ENCODE results near the gene HAUS3.

Gene HAUS3

DNA sequence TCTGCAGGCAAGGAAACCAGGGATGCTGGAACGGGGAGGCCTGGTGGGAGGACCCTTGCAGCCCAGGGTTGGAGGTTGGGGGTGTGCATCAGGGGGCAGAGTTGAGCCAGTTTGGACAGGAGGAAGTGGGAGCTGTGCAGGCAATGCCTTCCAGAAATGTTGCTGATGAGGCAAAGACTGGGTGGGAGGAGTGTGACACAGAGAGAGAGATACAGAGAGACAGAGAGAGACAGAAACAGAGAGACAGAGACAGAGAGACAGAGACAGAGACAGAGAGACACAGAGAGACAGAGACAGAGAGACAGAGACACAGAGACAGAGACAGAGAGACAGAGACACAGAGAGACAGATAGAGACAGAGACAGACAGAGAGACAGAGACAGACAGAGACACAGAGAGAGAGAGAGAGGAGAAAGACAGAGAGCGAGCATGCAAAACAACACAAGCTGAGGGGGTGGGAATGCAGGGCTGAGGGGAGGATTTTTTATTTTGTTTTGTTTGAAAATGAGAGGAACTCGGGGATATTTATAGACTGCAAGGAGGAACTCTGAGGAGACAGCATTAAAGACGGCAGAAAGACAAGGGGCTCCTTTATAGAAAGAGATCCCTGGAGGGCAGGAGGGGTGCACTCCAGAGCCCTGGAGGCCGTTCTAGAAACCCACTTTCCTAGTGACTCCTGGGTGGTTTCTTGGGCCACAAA lies 1.9 kb upstream of the HAUS3 start:
- Histone ChIP-seq H4K91ac (ENCODE audit: low read depth, low read length, poor library complexity) (no peak overlapping the region), H3K4me3 (ENCODE audit: low read length in 2 of 2) (no peak overlapping the region), H3K9ac (ENCODE audit: low read depth, low read length, poor library complexity) (no peak overlapping the region), H2BK5ac (ENCODE audit: low read length) (no peak overlapping the region), H3K4me2 (ENCODE audit: insufficient read depth, low read length, poor library complexity, severe bottlenecking) (no peak overlapping the region), H2BK15ac (ENCODE audit: low read length) (no peak overlapping the region), H3K36me3 (replicated peaks in 1 of 2; ENCODE audit: control insufficient read depth in 2 of 2, insufficient read depth in 2 of 2, low read length in 2 of 2) (peaks cover 4 to 14% of the 10 kb centered on the region in 2 donors), H2BK12ac (ENCODE audit: low read length) (no peak overlapping the region), H4K8ac (ENCODE audit: low read depth, low read length) (no peak overlapping the region), H3K18ac (ENCODE audit: low read length) (no peak overlapping the region), H2BK120ac (ENCODE audit: low read depth, low read length) (no peak overlapping the region), H2AK5ac (ENCODE audit: low read depth, low read length) (no peak overlapping the region), H3K27ac (replicated peaks; ENCODE audit: low read length) (no peak overlapping the region), H3K79me1 (ENCODE audit: low read depth, low read length) (peaks cover 4% of the 10 kb centered on the region), H3K9me3 (replicated peaks in 1 of 2; ENCODE audit: control insufficient read depth in 2 of 2, insufficient read depth in 1 of 2, low read depth in 1 of 2, low read length in 2 of 2) (peaks cover 0 to 3% of the 10 kb centered on the region in 2 donors), H3K4me1 (ENCODE audit: control insufficient read depth in 2 of 2, insufficient read depth in 1 of 2, low read depth in 1 of 2, low read length in 2 of 2) (peaks cover 1 to 19% of the 10 kb centered on the region in 2 donors), H2AFZ (ENCODE audit: low read length) (no peak overlapping the region), H3K14ac (ENCODE audit: low read length) (no peak overlapping the region), H3K27me3 (ENCODE audit: control insufficient read depth in 3 of 3, insufficient read depth in 3 of 3, low read depth in 1 of 3, low read length in 3 of 3) (no peaks in the 10 kb centered on the region), H3K4ac (ENCODE audit: low read length) (no peak overlapping the region), H3K23ac (ENCODE audit: low read depth, low read length, poor library complexity) (no peak overlapping the region)
- DNase-seq (ENCODE audit: low spot score): no peak
- 100% methylated on average over 1 of the region's 5 CpGs; no CpG with 5 or more reads in 1 of the 2 donors for WGBS, 2 donors (ENCODE audit: extremely low coverage in 2 of 2, insufficient read length in 2 of 2, insufficient replicate concordance in 1 of 2)

DNA sequence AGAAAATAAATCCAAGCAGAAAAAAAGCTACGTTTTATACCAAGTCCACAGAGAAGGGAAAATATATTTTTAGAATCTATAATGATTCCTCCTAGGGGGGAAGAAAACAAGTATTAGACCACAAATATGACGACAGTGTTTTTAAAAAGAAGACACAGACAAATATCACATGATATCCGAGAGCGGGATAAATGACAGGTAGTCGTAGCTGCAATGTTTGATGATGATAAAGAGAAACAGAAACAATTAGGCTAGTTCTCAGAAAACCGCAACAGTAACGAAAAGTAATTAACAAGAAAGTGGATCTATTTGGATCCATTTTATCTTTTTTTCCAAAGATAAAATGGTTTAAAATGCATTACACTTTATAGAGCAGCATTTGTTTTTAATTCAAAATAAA lies 918 bp downstream of the HAUS3 start:
- Histone ChIP-seq H3K14ac (ENCODE audit: low read length) (no peak overlapping the region), H3K27ac (replicated peaks; ENCODE audit: low read length) (no peak overlapping the region), H2AFZ (ENCODE audit: low read length) (peak overlapping the region; percentile 95), H3K79me1 (ENCODE audit: low read depth, low read length) (peaks cover 4% of the 10 kb centered on the region), H3K4me3 (ENCODE audit: low read length in 2 of 2) (peak overlapping the region; percentile 88 to 98), H3K36me3 (replicated peaks in 1 of 2; ENCODE audit: control insufficient read depth in 2 of 2, insufficient read depth in 2 of 2, low read length in 2 of 2) (peaks cover 2 to 41% of the 10 kb centered on the region in 2 donors), H4K91ac (ENCODE audit: low read depth, low read length, poor library complexity) (no peak overlapping the region), H2BK5ac (ENCODE audit: low read length) (no peak overlapping the region), H3K23ac (ENCODE audit: low read depth, low read length, poor library complexity) (no peak overlapping the region), H3K4ac (ENCODE audit: low read length) (no peak overlapping the region), H4K8ac (ENCODE audit: low read depth, low read length) (no peak overlapping the region), H2AK5ac (ENCODE audit: low read depth, low read length) (no peak overlapping the region), H3K18ac (ENCODE audit: low read length) (no peak overlapping the region), H2BK15ac (ENCODE audit: low read length) (no peak overlapping the region), H3K9ac (ENCODE audit: low read depth, low read length, poor library complexity) (no peak overlapping the region), H2BK120ac (ENCODE audit: low read depth, low read length) (no peak overlapping the region), H2BK12ac (ENCODE audit: low read length) (no peak overlapping the region), H3K9me3 (replicated peaks in 1 of 2; ENCODE audit: control insufficient read depth in 2 of 2, insufficient read depth in 1 of 2, low read depth in 1 of 2, low read length in 2 of 2) (peaks cover 0 to 3% of the 10 kb centered on the region in 2 donors), H3K4me2 (ENCODE audit: insufficient read depth, low read length, poor library complexity, severe bottlenecking) (peak overlapping the region; percentile 85), H3K4me1 (ENCODE audit: control insufficient read depth in 2 of 2, insufficient read depth in 1 of 2, low read depth in 1 of 2, low read length in 2 of 2) (peaks cover 1 to 19% of the 10 kb centered on the region in 2 donors), H3K27me3 (ENCODE audit: control insufficient read depth in 3 of 3, insufficient read depth in 3 of 3, low read depth in 1 of 3, low read length in 3 of 3) (no peaks in the 10 kb centered on the region)
- DNase-seq (ENCODE audit: low spot score): no peak
- WGBS, 2 donors (ENCODE audit: extremely low coverage in 2 of 2, insufficient read length in 2 of 2, insufficient replicate concordance in 1 of 2): no CpG with 5 or more reads among the region's 7 CpGs

DNA sequence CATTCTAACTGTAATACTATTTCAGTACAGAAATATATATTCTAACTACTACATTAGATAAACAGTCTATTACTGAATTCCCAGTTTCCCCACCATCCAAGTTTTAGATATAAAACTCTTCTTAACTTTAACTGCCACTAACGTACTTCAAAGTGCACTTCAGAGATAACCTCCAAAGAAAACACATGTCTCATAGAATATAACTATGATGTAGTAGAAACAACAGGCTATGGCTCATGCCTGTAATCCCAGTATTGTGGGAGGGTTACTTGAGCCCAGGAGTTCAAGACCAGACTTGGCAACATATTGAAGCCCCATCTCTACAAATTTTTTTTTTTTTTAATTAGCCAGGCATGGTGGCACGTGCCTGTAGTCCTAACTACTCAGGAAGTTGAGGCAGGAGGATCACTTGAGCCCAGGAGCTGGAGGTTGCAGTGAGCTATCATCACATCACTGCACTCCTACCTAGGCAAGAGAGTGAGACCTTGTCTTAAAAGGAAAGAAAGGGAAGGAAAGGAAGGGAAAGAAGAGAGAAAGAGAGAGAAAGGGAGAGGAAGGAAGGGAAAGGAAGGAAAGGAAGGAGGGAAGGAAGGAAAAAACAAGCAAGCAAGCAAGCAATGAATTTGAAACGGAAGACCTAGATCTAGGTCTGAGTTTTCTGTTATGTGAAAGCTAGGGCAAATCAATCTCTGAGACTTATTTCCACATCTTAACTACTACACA lies 4.8 kb downstream of the HAUS3 start:
- Histone ChIP-seq H2BK120ac (ENCODE audit: low read depth, low read length) (no peak overlapping the region), H2AFZ (ENCODE audit: low read length) (no peak overlapping the region), H3K4ac (ENCODE audit: low read length) (no peak overlapping the region), H3K4me1 (ENCODE audit: control insufficient read depth in 2 of 2, insufficient read depth in 1 of 2, low read depth in 1 of 2, low read length in 2 of 2) (peaks cover 1 to 15% of the 10 kb centered on the region in 2 donors), H3K9ac (ENCODE audit: low read depth, low read length, poor library complexity) (no peak overlapping the region), H3K4me2 (ENCODE audit: insufficient read depth, low read length, poor library complexity, severe bottlenecking) (no peak overlapping the region), H3K23ac (ENCODE audit: low read depth, low read length, poor library complexity) (no peak overlapping the region), H2BK5ac (ENCODE audit: low read length) (no peak overlapping the region), H2AK5ac (ENCODE audit: low read depth, low read length) (no peak overlapping the region), H3K27me3 (ENCODE audit: control insufficient read depth in 3 of 3, insufficient read depth in 3 of 3, low read depth in 1 of 3, low read length in 3 of 3) (no peaks in the 10 kb centered on the region), H2BK12ac (ENCODE audit: low read length) (no peak overlapping the region), H3K18ac (ENCODE audit: low read length) (no peak overlapping the region), H4K8ac (ENCODE audit: low read depth, low read length) (no peak overlapping the region), H3K4me3 (ENCODE audit: low read length in 2 of 2) (no peak overlapping the region), H3K79me1 (ENCODE audit: low read depth, low read length) (peaks cover 4% of the 10 kb centered on the region), H3K27ac (replicated peaks; ENCODE audit: low read length) (no peak overlapping the region), H3K14ac (ENCODE audit: low read length) (no peak overlapping the region), H4K91ac (ENCODE audit: low read depth, low read length, poor library complexity) (no peak overlapping the region), H3K9me3 (replicated peaks in 1 of 2; ENCODE audit: control insufficient read depth in 2 of 2, insufficient read depth in 1 of 2, low read depth in 1 of 2, low read length in 2 of 2) (no peaks in the 10 kb centered on the region), H2BK15ac (ENCODE audit: low read length) (no peak overlapping the region), H3K36me3 (replicated peaks in 1 of 2; ENCODE audit: control insufficient read depth in 2 of 2, insufficient read depth in 2 of 2, low read length in 2 of 2) (peaks cover 5 to 79% of the 10 kb centered on the region in 2 donors)
- no CpG with 5 or more reads among the region's 3 CpGs for WGBS, 2 donors (ENCODE audit: extremely low coverage in 2 of 2, insufficient read length in 2 of 2, insufficient replicate concordance in 1 of 2)
- no peak for DNase-seq (ENCODE audit: low spot score)

DNA sequence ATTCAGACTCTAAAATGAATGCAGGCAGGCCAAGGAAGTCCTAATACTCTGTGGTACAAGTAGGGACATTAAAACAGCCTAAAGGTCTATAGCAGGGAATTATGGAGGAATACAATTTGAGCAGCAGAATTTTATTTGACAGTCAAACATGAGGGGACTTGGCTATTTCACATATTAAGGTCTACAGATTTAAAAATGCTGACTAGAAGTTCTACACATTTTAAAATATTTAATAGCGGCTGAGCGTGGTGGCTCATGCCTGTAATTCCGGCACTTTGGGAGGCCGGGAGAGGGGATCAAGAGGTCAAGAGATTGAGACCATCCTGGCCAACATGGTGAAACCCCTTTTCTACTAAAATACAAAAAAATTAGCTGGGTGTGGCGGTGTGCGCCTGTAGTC lies 10.8 kb downstream of the HAUS3 start:
- no peak overlapping the region for H3K9ac ChIP-seq (ENCODE audit: low read depth, low read length, poor library complexity)
- H3K4me1 ChIP-seq (ENCODE audit: control insufficient read depth in 2 of 2, insufficient read depth in 1 of 2, low read depth in 1 of 2, low read length in 2 of 2): no peaks in the 10 kb centered on the region
- H2AK5ac ChIP-seq (ENCODE audit: low read depth, low read length): no peak overlapping the region
- no peak overlapping the region for H3K4ac ChIP-seq (ENCODE audit: low read length)
- H2BK15ac ChIP-seq (ENCODE audit: low read length): no peak overlapping the region
- no peaks in the 10 kb centered on the region for H3K9me3 ChIP-seq (replicated peaks in 1 of 2; ENCODE audit: control insufficient read depth in 2 of 2, insufficient read depth in 1 of 2, low read depth in 1 of 2, low read length in 2 of 2)
- no peak overlapping the region for H4K91ac ChIP-seq (ENCODE audit: low read depth, low read length, poor library complexity)
- H3K4me2 ChIP-seq (ENCODE audit: insufficient read depth, low read length, poor library complexity, severe bottlenecking): no peak overlapping the region
- no peaks in the 10 kb centered on the region for H3K79me1 ChIP-seq (ENCODE audit: low read depth, low read length)
- no peak overlapping the region for H2BK12ac ChIP-seq (ENCODE audit: low read length)
- no peak overlapping the region for H2BK5ac ChIP-seq (ENCODE audit: low read length)
- no peak overlapping the region for H4K8ac ChIP-seq (ENCODE audit: low read depth, low read length)
- H3K4me3 ChIP-seq (ENCODE audit: low read length in 2 of 2): no peak overlapping the region
- H2AFZ ChIP-seq (ENCODE audit: low read length): no peak overlapping the region
- no peak overlapping the region for H2BK120ac ChIP-seq (ENCODE audit: low read depth, low read length)
- H3K36me3 ChIP-seq (replicated peaks in 1 of 2; ENCODE audit: control insufficient read depth in 2 of 2, insufficient read depth in 2 of 2, low read length in 2 of 2): peaks cover 3 to 76% of the 10 kb centered on the region in 2 donors
- DNase-seq (ENCODE audit: low spot score): no peak
- no peak overlapping the region for H3K14ac ChIP-seq (ENCODE audit: low read length)
- no peak overlapping the region for H3K23ac ChIP-seq (ENCODE audit: low read depth, low read length, poor library complexity)
- H3K27me3 ChIP-seq (ENCODE audit: control insufficient read depth in 3 of 3, insufficient read depth in 3 of 3, low read depth in 1 of 3, low read length in 3 of 3): no peaks in the 10 kb centered on the region
- no peak overlapping the region for H3K18ac ChIP-seq (ENCODE audit: low read length)
- WGBS, 2 donors (ENCODE audit: extremely low coverage in 2 of 2, insufficient read length in 2 of 2, insufficient replicate concordance in 1 of 2): no CpG with 5 or more reads among the region's 6 CpGs
- no peak overlapping the region for H3K27ac ChIP-seq (replicated peaks; ENCODE audit: low read length)

Measured in neuronal stem cell (in vitro differentiated cells).